ENCODE measurements around the gene SRC. TPM values are rescaled to one million over a fixed set of nuclear protein-coding genes. Genes with fewer than 3 reads are reported as not detected.

SRC gene
- total and polyA plus RNA-seq, 2 donors from 2014 or later: 28.5 to 70.0 TPM

DNA sequence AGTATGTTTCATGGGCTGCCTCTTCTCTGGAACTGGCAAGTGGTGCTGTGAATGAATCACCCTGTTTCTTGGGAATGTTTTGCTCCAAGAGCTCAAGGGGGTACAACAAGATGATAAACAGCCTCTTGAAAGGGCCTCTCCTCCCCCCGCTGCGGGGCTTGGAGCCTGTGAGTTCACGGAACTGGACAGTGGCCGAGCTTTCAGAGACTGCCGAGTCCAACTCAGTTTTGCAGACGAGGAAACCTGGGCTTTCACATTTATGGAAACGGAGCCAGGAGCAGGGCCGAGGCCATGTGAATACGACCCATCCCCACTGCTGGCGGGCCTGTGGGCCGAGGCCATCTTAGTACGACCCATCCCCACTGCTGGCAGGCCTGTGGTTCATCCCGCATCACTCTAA is 18.2 kb upstream of the SRC start:
- TF ChIP-seq, protein P1, sequence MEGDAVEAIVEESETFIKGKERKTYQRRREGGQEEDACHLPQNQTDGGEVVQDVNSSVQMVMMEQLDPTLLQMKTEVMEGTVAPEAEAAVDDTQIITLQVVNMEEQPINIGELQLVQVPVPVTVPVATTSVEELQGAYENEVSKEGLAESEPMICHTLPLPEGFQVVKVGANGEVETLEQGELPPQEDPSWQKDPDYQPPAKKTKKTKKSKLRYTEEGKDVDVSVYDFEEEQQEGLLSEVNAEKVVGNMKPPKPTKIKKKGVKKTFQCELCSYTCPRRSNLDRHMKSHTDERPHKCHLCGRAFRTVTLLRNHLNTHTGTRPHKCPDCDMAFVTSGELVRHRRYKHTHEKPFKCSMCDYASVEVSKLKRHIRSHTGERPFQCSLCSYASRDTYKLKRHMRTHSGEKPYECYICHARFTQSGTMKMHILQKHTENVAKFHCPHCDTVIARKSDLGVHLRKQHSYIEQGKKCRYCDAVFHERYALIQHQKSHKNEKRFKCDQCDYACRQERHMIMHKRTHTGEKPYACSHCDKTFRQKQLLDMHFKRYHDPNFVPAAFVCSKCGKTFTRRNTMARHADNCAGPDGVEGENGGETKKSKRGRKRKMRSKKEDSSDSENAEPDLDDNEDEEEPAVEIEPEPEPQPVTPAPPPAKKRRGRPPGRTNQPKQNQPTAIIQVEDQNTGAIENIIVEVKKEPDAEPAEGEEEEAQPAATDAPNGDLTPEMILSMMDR (IDR thresholded peaks at IDR 0.05; ENCODE audit: borderline replicate concordance, extremely low read depth, insufficient read depth): no peak
- DNase-seq (peak in 1 of 5 donors; percentile 7), FAIRE-seq (no peak)
- intact Hi-C loops (cut with DNase I): no loop called here
- Histone ChIP-seq H3K9ac (ENCODE audit: low read length in 3 of 3) (no peak overlapping the region), H3K27ac (ENCODE audit: low read depth in 2 of 2, low read length in 2 of 2) (no peak overlapping the region), H3K4me3 (ENCODE audit: low read length in 3 of 3) (no peak overlapping the region), H3K36me3 (ENCODE audit: control insufficient read depth in 2 of 3, insufficient read depth in 3 of 3, low read length in 3 of 3) (no peaks in the 10 kb centered on the region), H3K4me1 (ENCODE audit: control insufficient read depth in 2 of 3, insufficient read depth in 2 of 3, low read depth in 1 of 3, low read length in 3 of 3) (no peaks in the 10 kb centered on the region), H3K9me3 (ENCODE audit: control insufficient read depth in 2 of 3, insufficient read depth in 1 of 3, low read length in 3 of 3) (no peaks in the 10 kb centered on the region), H3K27me3 (ENCODE audit: control insufficient read depth, insufficient read depth, low read length) (no peaks in the 10 kb centered on the region)

DNA sequence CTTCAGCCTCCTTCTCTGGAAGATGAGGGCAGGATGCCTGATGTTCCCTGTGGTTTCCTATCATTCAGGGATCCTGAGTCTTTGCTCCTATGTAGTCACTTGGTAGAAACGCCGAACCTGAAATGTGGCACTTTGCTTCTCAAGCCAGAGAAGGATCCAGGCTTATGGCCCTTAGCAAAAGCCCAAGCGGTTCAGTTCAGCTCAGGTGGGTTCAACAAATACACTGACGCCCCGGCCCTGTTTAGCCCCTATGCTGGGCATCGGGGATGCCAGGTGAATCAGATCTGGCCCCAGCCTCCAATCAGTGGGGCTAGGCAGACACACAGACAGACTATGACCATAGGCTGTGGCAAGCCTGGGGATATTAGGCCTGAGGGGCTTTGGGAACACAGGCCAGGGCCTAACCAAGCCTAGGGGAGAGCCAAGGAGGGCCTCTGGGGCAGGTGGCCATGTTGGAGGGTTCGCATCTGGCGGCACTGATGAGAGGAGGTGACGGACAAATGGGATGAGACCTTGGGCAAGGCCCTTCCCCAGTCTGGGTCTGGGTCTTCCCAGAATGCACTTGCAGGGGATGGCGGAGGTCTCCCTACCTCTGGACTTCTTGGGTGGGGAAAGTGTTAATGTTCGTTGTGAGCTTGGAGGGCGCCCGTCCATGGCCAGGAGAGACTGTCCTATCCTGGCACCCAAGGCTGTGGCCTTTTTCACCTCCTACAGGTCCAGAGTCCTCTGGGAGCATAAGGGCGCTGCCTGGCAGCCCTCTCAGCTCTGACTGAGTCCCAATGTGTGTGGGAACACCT is 17.6 kb upstream of the SRC start:
- intact Hi-C loops (cut with DNase I): no loop called here
- Histone ChIP-seq H3K9me3 (ENCODE audit: control insufficient read depth in 2 of 3, insufficient read depth in 1 of 3, low read length in 3 of 3) (no peaks in the 10 kb centered on the region), H3K27me3 (ENCODE audit: control insufficient read depth, insufficient read depth, low read length) (no peaks in the 10 kb centered on the region), H3K4me3 (ENCODE audit: low read length in 3 of 3) (no peak overlapping the region), H3K36me3 (ENCODE audit: control insufficient read depth in 2 of 3, insufficient read depth in 3 of 3, low read length in 3 of 3) (no peaks in the 10 kb centered on the region), H3K9ac (ENCODE audit: low read length in 3 of 3) (no peak overlapping the region), H3K27ac (ENCODE audit: low read depth in 2 of 2, low read length in 2 of 2) (no peak overlapping the region), H3K4me1 (ENCODE audit: control insufficient read depth in 2 of 3, insufficient read depth in 2 of 3, low read depth in 1 of 3, low read length in 3 of 3) (no peaks in the 10 kb centered on the region)
- TF ChIP-seq, protein P1 (IDR thresholded peaks at IDR 0.05; ENCODE audit: borderline replicate concordance, extremely low read depth, insufficient read depth): no peak
- no peak for DNase-seq
- FAIRE-seq: no peak

- no peak overlapping the region for H3K4me3 ChIP-seq (ENCODE audit: low read length in 3 of 3)
- H3K9ac ChIP-seq (ENCODE audit: low read length in 3 of 3): no peak overlapping the region
- no peaks in the 10 kb centered on the region for H3K9me3 ChIP-seq (ENCODE audit: control insufficient read depth in 2 of 3, insufficient read depth in 1 of 3, low read length in 3 of 3)
- intact Hi-C loops (cut with DNase I): no loop called here
- no peaks in the 10 kb centered on the region for H3K4me1 ChIP-seq (ENCODE audit: control insufficient read depth in 2 of 3, insufficient read depth in 2 of 3, low read depth in 1 of 3, low read length in 3 of 3)
- no peak overlapping the region for H3K27ac ChIP-seq (ENCODE audit: low read depth in 2 of 2, low read length in 2 of 2)
- H3K27me3 ChIP-seq (ENCODE audit: control insufficient read depth, insufficient read depth, low read length): no peaks in the 10 kb centered on the region
- DNase-seq (no peak), FAIRE-seq (no peak)
- TF ChIP-seq, protein P1 (IDR thresholded peaks at IDR 0.05; ENCODE audit: borderline replicate concordance, extremely low read depth, insufficient read depth): no peak
- H3K36me3 ChIP-seq (ENCODE audit: control insufficient read depth in 2 of 3, insufficient read depth in 3 of 3, low read length in 3 of 3): no peaks in the 10 kb centered on the region
Measured at GRCh38 chr20:37329481-37330165, 16.3 kb upstream of the SRC start.

Data from kidney (tissue), 14 donors.